Measurements from ENCODE around the gene BOLL.
"Not testable (repeated sequence)": the region's sequence is repeated elsewhere in the genome, so short reads cannot be mapped to it uniquely, and the experiment has no call there.

Gene BOLL

DNA sequence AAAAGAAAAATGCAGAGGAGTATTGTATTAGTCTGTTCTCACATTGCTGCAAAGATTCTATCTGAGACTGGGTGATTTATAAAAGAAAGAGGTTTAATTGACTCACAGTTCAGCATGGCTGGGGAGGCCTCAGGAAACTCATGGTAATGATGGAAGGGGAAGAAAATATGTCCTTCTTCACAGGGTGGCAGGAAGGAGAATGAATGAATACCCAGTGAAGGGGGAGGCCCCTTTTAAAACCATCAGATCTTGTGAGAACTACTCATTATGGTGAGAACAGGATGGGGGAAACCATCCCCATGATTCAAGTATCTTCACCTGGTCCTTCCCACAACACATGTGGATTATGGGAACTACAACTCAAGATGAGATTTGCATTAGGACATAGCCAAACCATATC, 10.2 kb upstream of the BOLL start:
- no peak for DNase-seq

DNA sequence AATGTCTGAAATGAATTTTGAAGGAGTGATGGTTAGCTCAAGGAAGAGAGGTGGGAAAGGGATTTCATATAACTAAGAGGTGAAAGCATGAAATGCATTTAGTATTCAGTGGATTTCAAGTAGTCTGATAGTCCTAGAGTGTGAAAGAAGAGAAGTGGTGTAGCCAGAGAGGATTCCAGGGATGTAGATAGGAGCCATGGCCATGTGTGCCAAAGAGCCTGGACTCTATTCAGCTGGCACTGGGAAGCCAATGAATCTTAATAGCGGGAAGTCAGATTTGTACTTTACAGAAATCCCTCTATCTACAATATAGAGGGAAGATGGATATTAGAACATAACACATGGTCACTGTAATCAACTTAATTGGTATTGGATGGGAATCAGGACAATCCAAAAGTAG, 8.3 kb upstream of the BOLL start:
- no peak for DNase-seq

DNA sequence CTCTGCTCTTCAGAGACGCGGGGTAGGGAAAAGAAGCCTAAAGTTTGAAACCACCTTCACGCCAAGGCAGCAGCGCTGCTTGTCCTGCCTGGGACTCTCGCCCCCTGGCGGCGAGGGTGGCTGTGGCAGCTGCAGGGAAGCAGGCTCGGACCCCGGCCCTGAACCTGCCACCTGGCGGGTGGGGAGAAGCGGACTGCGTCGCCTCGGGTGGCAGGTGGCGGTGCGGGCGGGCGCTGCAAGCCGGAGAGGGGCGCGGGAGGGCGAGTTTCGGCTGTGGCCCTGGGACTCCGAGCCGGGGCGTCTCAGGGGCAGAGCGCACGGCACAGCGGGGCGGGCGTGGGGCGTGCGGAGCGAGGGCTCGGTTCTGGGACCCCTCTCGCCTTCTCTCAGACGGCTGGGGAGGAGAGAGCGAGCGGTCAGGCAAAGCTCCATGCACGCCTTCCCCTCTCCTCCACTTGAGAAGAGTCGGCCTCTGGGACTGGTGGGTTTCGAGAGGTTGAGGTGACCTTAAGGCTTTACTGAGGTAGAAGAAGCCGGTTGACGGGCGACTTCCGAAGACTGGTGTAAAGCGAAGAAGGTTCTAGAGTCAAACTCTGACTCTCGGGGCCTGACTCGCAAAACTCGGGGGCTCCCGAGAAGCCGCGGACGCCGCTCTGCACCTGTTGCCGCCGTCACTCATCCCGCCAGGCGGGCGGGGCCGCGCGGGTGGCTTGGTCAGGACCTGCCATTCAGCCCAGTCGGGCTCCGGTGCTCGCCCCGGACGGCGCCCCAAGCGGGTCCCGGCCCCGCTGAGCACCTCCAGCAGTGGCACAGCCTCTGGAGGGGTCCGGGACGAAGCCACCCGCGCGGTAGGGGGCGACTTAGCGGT, 1.1 kb upstream of the BOLL start:
- no peak for DNase-seq

DNA sequence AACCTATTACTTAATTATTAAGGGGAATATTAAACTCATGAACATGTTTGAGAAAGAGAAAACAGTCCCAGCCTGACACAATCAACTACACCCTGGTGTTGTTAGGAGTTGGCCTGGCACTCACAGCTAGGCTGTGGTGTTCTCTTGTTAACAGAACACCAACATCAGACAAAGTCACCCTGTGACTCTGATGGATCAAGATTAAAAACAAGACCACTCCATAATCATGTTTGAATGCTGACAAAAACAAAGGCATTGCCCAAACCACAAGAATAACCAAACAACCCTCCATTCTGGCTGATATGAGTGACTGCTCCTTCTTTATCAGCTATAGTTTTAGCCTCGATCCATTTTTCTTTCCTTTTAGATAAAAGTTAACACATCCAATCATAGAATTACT, 3.0 kb downstream of the BOLL start:
- DNase-seq: no peak

DNA sequence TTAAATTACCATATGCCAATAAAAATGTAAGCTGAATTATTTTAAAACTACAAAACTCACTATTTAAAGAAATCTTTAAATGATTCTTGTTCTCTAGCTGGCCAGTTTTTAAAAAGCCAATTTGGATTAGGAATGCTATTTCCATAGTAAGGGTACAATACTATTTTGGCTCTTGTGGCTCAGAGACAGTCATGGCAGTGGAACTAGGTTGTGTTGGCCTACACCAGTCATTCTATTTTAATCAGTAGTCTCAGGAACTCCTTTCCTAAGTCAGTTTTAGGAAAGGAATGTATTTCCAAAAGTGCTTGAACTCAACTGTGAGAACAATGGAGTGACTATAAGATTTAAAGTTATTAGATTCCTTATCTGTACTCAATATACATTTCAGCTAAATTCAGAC, 5.9 kb downstream of the BOLL start:
- no peak for DNase-seq

DNA sequence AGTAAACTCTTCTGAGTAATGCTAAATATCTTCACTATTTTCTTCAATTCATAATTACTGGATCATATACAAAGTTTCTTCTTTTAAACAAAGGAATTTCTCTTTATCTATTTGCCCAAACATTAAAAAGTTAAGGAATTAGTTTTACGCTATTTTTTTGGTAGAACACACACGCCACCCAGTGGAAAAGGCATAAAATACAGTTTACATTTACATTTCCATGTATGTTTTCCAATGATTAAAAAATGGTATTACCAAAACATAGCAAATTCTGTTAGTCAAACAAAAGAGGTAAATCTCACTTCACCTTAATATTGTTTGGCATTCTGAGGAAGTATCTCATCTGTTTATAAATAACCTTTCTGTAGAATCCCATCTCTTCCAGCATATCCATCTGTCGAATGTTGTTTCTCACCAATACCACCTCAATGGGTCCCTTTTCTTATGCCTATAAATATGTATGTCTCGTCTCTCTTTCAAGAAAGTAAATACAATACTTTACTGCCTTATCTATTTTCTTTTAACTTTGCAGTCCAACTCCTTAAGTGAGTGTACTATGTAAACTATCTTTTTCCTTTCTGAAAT, 7.2 kb downstream of the BOLL start:
- no peak for DNase-seq

DNA sequence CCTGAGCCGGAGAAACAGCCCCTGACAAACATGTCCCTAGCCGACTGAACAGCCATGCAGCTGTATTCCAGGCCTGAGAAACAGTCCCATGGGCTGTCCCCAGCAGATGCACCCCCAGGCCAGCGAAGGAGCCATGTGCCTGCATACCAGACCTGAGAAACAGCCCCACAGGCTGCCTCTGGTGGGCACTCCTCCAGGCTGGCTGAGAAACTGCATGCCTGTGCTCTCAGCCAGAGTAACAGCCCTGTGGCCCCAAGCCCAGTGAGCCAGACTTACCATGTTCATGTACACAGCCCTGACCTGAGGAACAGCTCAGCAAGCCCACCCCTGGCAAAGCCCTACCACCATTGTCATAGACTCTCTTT, 24.8 kb downstream of the BOLL start:
- no peak for DNase-seq

DNA sequence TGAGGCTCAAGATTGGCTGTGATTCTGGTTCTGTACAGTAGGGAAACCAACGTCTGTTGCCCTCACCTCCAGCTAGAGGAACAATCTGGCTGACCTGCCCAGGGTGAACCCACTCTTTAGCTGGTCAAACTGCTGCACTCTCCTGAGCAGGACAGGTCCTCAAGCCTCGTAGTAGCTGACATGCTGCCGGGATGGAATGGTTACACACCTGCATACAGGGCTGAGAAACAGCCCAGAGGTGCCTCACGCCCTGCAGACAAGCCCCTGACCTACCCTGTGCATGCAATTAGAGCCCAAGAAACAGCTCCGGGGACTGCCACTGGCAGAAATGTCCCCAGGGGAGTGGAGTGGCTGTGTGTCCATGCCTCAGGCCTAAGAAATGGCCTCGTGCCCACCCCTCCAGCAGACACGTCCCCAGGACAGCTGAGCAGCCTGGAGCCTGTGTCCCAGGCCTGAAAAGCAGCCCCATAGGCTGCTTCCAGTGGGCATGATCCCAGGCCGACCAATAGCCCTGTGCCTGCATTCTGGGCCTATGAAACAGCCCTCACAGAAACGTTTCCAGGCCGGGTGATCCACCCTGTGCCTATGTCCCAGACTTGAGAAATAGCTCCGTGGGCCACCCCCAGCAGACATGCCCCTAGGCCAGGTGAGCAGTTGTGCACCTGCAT, 25.4 kb downstream of the BOLL start:
- no peak for DNase-seq

DNA sequence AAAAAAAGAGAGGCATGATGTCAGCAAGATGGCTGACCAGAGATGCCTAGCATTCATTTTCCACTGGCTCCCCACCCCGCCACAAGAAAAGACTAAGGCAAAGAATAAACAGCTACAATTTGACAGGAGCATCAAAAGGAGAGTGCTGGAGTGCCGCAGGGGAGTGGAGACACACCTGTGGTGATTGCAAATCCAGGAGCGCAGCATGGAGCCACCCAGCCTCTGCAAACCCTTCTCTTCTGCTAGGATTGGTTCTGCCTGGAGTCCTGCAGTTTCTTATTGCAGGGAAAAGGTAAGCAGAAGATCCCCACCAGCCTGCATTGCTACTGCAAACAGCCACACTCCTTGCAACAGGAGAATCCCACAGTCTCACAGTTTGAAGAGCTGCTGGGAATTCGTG, 26.1 kb downstream of the BOLL start:
- DNase-seq: no peak

DNA sequence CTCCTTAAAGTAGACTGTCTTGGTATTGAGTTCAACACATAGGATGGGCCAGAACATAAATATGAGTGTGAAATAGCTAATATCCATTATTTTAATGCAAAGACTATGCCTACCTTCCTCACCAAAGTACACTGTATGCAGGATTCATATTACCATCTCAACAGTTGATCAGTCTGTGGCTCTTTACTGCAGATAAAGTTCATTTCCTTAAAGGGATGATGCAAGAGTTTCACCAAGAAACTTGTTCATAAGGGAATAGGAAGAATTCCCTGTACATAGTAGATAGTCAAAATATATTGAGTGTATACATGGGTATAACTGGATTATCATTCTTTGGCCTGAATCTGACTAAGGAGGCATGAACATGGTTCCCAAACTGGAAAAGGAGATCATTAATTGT, 44.9 kb downstream of the BOLL start:
- no peak for DNase-seq

DNA sequence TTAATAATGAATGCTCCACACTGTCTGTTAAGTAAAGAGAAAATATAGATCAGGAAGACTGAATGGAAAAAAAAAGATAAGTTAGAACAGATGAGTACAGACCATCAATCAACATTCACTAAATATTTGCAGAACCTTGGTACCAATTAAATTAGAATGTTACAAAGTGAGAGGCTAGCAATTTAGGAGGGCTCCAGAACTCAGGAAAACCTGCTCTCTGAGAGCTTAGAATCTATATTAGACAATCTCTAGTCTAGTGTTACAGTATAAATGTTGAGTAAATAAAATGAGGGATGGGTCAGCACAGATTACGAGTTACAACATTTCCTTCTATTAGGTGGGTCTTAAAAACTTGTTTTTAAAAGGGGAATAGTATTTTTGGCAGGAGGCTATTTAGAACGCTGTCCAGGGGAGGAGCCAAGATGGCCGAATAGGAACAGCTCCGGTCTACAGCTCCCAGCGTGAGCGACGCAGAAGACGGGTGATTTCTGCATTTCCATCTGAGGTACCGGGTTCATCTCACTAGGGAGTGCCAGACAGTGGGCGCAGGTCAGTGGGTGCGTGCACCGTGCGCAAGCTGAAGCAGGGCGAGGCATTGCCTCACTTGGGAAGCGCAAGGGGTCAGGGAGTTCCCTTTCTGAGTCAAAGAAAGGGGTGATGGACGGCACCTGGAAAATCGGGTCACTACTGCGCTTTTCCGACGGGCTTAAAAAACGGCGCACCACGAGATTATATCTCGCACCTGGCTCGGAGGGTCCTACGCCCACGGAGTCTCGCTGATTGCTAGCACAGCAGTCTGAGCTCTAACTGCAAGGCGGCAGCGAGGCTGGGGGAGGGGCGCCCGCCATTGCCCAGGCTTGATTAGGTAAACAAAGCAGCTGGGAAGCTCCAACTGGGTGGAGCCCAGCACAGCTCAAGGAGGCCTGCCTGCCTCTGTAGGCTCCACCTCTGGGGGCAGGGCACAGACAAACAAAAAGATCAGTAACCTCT, 56.3 kb downstream of the BOLL start:
- DNase-seq: not testable (repeated sequence)

DNA sequence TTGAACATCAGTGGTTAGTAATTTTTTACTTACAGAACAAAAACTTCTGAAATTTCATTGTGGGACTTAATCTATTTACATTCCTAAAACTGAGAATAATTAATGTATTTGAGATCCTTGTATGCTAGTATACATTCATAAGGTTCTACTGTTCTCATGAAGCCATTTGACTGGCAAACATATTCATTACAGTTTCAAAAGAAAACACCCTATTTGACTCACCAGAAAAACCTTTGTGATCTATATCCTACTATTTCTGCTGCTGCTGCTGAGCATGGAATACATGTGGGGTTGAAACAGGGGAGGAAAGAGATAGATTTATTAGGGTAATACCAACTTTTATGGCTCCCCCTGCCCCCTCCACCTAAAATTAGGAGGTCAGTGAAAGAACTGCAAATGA, 58.1 kb downstream of the BOLL start:
- DNase-seq: no peak

DNA sequence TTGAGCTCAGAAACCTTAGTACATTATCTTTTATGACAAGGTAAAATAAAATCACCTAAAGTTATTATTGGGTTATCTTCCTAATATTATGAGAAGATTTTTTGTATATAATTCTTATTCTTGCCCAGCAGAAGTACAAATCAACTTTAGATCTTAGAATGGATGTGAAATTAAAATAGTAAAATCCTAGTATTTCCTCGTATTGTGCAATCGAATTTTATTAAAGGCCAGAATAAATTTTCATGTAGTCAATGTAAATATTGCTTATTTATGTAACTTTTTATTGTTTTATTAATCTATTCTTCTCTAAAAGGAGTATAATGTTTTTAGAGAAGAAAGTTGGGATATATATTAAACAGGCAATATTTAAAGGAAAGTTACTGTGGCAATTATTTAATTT, 67.3 kb downstream of the BOLL start:
- DNase-seq: no peak

DNA sequence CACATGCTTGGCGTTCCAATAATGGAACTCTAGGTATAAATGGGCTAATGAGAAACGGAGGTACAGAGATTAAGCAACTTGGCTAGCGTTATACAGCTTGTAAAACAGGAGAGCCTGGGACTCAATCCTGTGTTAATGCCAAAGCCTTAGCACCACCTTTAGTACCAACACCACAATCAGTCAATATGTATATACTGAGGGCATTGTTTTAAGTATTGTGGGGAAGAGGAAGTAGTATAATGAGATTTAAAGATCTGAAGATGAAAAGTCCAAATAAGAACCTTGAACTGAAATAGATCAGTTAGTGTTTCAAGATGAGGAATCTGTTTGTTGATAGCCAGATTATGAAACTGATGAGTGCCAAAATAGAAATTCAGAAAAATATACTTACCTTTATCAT, 71.8 kb downstream of the BOLL start:
- DNase-seq: no peak

DNA sequence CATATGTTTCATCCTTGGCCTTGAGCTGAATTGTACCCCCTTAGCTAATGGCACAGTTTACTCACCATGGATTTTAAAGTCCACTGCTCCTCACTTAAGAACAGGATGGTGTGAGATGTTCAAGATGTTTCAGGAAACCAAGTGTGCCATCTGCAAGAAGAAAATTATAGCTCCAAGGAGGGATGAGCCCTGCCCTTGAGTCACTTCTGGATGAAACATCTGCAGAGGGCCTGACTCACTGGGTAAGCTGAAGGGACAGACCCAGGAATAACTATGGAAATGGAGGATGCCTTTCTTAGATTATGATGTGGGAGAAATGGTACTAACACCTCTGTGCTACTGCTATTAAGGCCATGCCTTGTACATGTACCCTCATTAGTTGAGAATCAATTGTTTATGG, 73.5 kb downstream of the BOLL start:
- no peak for DNase-seq

DNA sequence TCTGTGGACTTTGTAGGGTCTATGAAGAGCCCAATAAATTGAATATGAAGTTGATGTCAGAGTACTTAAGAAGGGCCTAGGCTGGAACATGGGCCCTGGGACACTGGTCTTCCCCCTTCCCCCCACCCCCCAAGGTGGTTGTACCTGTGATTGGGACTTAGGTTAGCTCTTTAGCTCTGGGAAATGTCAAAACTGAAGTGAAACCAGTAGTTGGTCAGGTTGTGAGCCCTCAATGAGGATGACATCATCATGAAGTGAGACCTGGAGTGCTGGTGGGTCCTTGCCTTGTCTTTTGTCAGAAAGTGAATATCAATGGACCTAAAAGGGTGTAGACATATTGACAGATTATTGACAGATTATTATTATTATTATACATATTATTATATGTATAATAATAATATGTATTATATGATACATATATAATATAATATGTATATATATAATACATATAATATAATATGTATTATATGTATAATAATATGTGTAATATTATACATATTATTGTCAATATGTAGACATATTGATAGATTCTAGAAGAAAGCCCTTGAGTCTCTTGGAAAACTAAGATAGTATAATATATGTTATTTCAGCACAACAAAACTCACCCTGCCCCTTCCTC, 74.6 kb downstream of the BOLL start:
- no peak for DNase-seq

DNA sequence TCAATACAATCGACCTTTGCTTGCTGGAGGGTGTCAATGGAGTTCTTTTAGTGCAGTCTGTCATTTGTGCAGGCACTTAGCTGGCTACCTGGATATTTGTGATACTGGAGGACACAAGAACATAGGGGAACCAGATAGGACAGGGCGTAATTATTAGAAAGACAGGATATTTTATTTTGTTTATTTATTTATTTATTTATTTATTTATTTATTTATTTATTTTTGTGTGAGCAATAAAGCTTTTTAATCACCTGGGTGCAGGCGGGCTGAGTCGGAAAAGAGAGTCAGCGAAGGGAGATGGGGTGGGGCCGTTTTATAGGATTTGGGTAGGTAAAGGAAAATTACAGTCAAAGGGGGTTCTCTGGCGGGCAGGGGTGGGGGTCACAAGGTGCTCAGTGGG, 76.0 kb downstream of the BOLL start:
- DNase-seq: not testable (repeated sequence)

DNA sequence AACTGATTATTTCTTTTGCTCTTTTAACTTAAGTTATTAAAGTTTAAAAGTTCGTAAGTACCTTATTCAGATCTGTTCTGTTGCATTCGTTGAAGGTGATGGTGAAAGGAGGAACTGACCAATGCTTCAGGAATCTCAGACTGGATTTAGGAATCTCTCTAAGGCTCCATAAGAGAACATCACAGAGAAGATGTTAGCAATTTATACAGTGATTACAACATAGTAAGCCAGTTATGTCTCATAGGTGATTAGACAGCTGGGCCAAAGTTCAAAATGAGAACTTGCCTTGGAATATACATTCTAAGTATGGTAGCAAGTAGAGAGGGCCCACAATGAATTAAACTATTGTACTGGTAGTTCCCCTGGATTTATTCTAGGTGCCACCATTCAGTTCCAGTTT, 76.8 kb downstream of the BOLL start:
- DNase-seq: no peak

DNA sequence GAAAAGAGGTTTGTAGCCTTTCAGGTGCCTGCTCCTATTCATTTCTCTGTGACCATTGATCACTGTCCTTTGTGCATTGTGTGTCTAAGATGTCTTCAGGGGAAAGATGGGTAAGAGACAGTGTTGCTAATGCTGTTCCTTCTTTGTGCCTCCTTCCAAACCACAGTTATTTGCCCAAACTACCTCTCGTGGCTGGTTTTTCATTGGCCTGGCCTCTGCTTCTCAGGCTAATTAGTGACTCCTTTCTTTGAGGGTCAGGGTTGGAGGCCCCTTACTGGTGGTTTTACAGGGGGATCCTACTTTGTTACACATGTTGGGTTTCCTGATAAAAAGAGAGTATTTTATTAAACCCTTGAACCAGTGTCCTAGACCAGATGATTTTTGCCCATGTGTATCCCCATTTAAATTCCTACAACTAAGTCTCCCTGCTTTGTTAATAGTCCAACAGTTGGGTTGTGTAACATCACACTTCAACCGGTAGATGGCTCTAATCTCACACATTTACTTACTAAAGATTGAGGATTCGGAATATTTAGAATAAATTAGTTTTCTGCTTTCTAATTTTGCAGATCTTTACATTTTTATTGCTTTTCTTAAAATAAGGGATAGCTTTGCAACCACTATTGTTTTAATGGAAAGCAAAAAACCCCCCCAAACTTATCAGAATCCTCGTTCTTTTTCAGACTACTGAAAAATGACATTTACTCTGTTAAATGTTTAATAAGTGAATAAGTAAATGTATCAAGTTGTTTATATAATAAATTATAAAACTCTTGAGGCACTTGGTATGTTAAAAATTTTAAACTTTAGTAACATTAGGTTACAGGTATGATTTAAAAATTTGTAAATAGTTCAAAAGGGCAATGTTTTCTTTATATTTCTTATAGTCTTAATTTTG, 77.6 kb downstream of the BOLL start:
- no peak for DNase-seq

DNA sequence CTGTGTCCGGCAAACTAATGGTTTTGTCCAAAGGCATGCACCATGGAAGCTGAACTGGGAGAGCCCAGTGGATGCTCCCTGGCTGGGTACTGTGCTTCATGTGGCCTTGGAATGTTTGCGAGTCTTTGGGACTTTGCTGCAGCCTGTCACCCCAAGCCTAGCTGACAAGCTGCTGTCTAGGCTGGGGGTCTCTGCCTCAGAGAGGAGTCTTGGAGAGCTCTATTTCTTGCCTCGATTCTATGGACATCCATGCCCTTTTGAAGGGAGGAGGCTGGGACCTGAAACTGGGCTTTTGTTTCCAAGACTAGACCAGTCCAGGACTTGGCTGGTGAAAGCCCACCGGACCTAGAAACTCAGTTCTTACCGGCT, 78.3 kb downstream of the BOLL start:
- DNase-seq: no peak
